Fibroblast of lung (primary cell): Measurements from ENCODE around the gene CDIP1. TPM values are rescaled to one million over a fixed set of nuclear protein-coding genes. Genes with fewer than 3 reads are reported as not detected.

Experiments used
- DNase-seq, 2 donors: peaks; one replicate each; pipeline versions ENCODE4 v3.0.0 to v3.0.0-alpha.2; 2010; ENCODE audit warnings: low read depth in 2 of 2
- H2AFZ ChIP-seq: 2 replicates; pipeline ENCODE4 v1.5.1; 2012; ENCODE audit warnings: low read length, control low read depth, inconsistent platforms
- H3K27ac ChIP-seq: 2 replicates; pipeline ENCODE4 v1.5.1; 2011; ENCODE audit warnings: low read length, control low read depth; ENCODE audit not compliant: insufficient read depth
- H3K27me3 ChIP-seq: 2 replicates; pipeline ENCODE4 v1.5.1; 2011; ENCODE audit warnings: mild to moderate bottlenecking, low read length; ENCODE audit not compliant: control insufficient read depth, insufficient read depth
- H3K36me3 ChIP-seq: 2 replicates; pipeline ENCODE4 v1.5.1; 2011; ENCODE audit warnings: low read length; ENCODE audit not compliant: control insufficient read depth, insufficient read depth
- H3K4me1 ChIP-seq: 2 replicates; pipeline ENCODE4 v1.5.1; 2011; ENCODE audit warnings: low read length; ENCODE audit not compliant: control insufficient read depth, insufficient read depth; ENCODE audit errors: extremely low read depth
- H3K4me2 ChIP-seq: 2 replicates; pipeline ENCODE4 v1.5.1; 2011; ENCODE audit warnings: low read length, control low read depth; ENCODE audit not compliant: insufficient read depth; ENCODE audit errors: extremely low read depth
- H3K4me3 ChIP-seq, 4 experiments: fragments of 200-600 bp in 1 of 4; sonication (generic) in 1 of 4; replicated peaks in 1 of 4; 2 replicates each; pipeline ENCODE4 v1.5.1; 2011 to 2016; ENCODE audit warnings: low read length in 4 of 4, low read depth in 3 of 4, mild to moderate bottlenecking in 3 of 4, control low read depth in 2 of 4, inconsistent platforms in 1 of 4, mixed read lengths in 1 of 4; ENCODE audit not compliant: insufficient read depth in 1 of 4; ENCODE audit errors: control extremely low read depth in 1 of 4
- H3K79me2 ChIP-seq: 2 replicates; pipeline ENCODE4 v1.5.1; 2012; ENCODE audit warnings: mild to moderate bottlenecking, low read length, inconsistent platforms; ENCODE audit not compliant: control insufficient read depth, insufficient read depth
- H3K9ac ChIP-seq: 2 replicates; pipeline ENCODE4 v1.5.1; 2011; ENCODE audit warnings: mild to moderate bottlenecking, low read length, control low read depth; ENCODE audit not compliant: insufficient read depth
- H3K9me3 ChIP-seq: 2 replicates; pipeline ENCODE4 v1.5.1; 2012; ENCODE audit warnings: low read depth, low read length; ENCODE audit not compliant: control insufficient read depth, insufficient read depth
- H4K20me1 ChIP-seq: 2 replicates; pipeline ENCODE4 v1.5.1; 2011; ENCODE audit warnings: low read length; ENCODE audit not compliant: control insufficient read depth, insufficient read depth; ENCODE audit errors: extremely low read depth
- CTCF ChIP-seq, 2 donors: IDR thresholded peaks in 1 of 2; conservative IDR thresholded peaks in 1 of 2; 1 replicate in 1 of 2; 2 replicates in 1 of 2; pipeline ENCODE4 v1.5.1; 2011 to 2012; ENCODE audit warnings: low read length in 2 of 2, control low read depth in 1 of 2, inconsistent platforms in 1 of 2, low read depth in 1 of 2, mild to moderate bottlenecking in 1 of 2
- EZH2 ChIP-seq: IDR thresholded peaks from 2 replicates; pipeline ENCODE4 v1.5.1; 2012; ENCODE audit warnings: low read length, control low read depth, mild to moderate bottlenecking; ENCODE audit errors: missing control alignments
- polyA plus RNA-seq, 2 donors: library from polyadenylated mRNA; depleted of rRNA in 1 of 2; stranded (reverse) in 1 of 2; unstranded in 1 of 2; fragments of >200 nt; gene quantifications; 2 replicates each; pipeline ENCODE4 v1.2.1, GENCODE V29; 2011 to 2012; ENCODE audit warnings: missing spikeins in 1 of 2
- total RNA-seq: library from RNA; depleted of rRNA; stranded (reverse); fragments of >200 nt; gene quantifications from 2 replicates; pipeline ENCODE4 v1.2.1, GENCODE V29; 2014

The CDIP1 gene
- total and polyA plus RNA-seq, 2 donors (not counting 1 experiment from before 2014, with no cell fraction given) = 6.3 to 12.2 TPM

- no peaks in the 10 kb centered on the region for H3K9me3 ChIP-seq
Observed at GRCh38 chr16:4495766-4496165, 42.8 kb downstream of the CDIP1 start.

GRCh38 chr16:4494746-4495490 is 43.7 kb downstream of the CDIP1 start:
- H3K4me1 ChIP-seq = peaks cover 20% of the 10 kb centered on the region
- H3K79me2 ChIP-seq = peaks cover 33% of the 10 kb centered on the region
- H3K27me3 ChIP-seq = no peaks in the 10 kb centered on the region
- peak; percentile 72 to 91 for DNase-seq
- H3K27ac ChIP-seq = peak overlapping the region; percentile 75
- H3K4me2 ChIP-seq = peak overlapping the region; percentile 32
- H2AFZ ChIP-seq = no peak overlapping the region
- no peak overlapping the region for H3K4me3 ChIP-seq
- no peaks in the 10 kb centered on the region for H3K9me3 ChIP-seq
- H3K36me3 ChIP-seq = no peaks in the 10 kb centered on the region
- H4K20me1 ChIP-seq = no peaks in the 10 kb centered on the region
- no peak overlapping the region for H3K9ac ChIP-seq
- TF ChIP-seq EZH2 (no peak), CTCF (conservative IDR thresholded peaks at IDR 0.05 in 1 of 2, IDR thresholded peaks at IDR 0.05 in 1 of 2; ENCODE audit: low read depth in 1 of 2, low read length in 2 of 2) (no peak)

More at GRCh38 chr16:4495766-4496165, 42.8 kb downstream of the CDIP1 start:
- Histone ChIP-seq H3K27ac (peak overlapping the region; percentile 75), H4K20me1 (no peaks in the 10 kb centered on the region), H3K9ac (no peak overlapping the region), H3K79me2 (peaks cover 31% of the 10 kb centered on the region), H3K4me3 (no peak overlapping the region), H3K36me3 (no peaks in the 10 kb centered on the region), H3K4me2 (peak overlapping the region; percentile 13), H3K4me1 (peaks cover 27% of the 10 kb centered on the region), H3K27me3 (no peaks in the 10 kb centered on the region), H2AFZ (no peak overlapping the region)
- DNase-seq = no peak
- TF ChIP-seq EZH2 (no peak), CTCF (conservative IDR thresholded peaks at IDR 0.05 in 1 of 2, IDR thresholded peaks at IDR 0.05 in 1 of 2; ENCODE audit: low read depth in 1 of 2, low read length in 2 of 2) (no peak)

DNA sequence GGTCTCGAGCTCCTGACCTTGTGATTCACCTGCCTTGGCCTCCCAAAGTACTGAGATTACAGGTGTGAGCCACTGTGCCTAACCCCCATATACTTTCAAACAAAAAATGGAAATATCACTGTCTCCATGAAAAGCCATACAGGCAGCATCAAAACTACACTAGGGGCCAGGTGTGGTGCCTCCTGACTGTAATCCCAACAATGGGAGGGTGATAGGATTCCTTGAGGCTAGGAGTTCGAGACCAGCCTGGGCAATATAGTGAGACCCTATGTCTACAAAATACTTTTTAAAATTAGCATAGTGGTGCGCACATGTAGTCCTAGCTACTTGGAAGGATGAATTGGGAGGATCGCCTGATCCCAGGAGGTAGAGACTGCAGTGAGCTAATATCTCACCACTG is 46.7 kb downstream of the CDIP1 start:
- H2AFZ ChIP-seq = no peak overlapping the region
- no peak overlapping the region for H3K27ac ChIP-seq
- H4K20me1 ChIP-seq = no peaks in the 10 kb centered on the region
- H3K36me3 ChIP-seq = no peaks in the 10 kb centered on the region
- no peaks in the 10 kb centered on the region for H3K27me3 ChIP-seq
- no peak for DNase-seq
- no peak for TF ChIP-seq EZH2
- no peak for TF ChIP-seq CTCF (conservative IDR thresholded peaks at IDR 0.05 in 1 of 2, IDR thresholded peaks at IDR 0.05 in 1 of 2; ENCODE audit: low read depth in 1 of 2, low read length in 2 of 2)
- no peak overlapping the region for H3K4me3 ChIP-seq
- H3K4me1 ChIP-seq = peaks cover 28% of the 10 kb centered on the region
- H3K9me3 ChIP-seq = no peaks in the 10 kb centered on the region
- H3K79me2 ChIP-seq = peaks cover 24% of the 10 kb centered on the region
- no peak overlapping the region for H3K9ac ChIP-seq
- no peak overlapping the region for H3K4me2 ChIP-seq
